ENCODE results near the gene CR2.
"Not testable (repeated sequence)": the region's sequence is repeated elsewhere in the genome, so short reads cannot be mapped to it uniquely, and the experiment has no call there.

CR2 gene

DNA sequence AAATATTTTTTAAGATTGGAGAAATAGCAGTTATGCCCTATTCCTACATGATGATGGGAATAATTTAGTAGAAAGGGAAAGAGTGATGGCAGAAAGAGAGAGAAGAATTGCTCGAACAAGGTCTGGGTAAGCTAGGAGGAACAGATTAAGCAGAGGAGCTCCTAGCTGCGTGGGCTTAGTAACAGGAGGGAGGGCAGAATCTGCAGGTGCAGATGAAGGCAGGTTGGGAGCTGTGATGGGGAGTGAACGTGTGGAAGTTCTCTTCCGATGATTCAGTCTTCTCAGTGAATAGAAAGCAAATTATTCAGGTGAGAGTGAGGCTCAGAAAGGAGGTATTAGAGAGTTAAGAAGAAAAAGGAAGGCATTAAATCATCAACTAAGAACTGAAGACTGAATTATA lies 33.5 kb downstream of the CR2 start:
- H3K27me3 ChIP-seq (ENCODE audit: insufficient read depth, low read length): no peaks in the 10 kb centered on the region
- no peak overlapping the region for H3K9ac ChIP-seq (ENCODE audit: low read length)
- no peaks in the 10 kb centered on the region for H4K20me1 ChIP-seq (ENCODE audit: insufficient read depth, low read length)
- TF ChIP-seq, protein P1, sequence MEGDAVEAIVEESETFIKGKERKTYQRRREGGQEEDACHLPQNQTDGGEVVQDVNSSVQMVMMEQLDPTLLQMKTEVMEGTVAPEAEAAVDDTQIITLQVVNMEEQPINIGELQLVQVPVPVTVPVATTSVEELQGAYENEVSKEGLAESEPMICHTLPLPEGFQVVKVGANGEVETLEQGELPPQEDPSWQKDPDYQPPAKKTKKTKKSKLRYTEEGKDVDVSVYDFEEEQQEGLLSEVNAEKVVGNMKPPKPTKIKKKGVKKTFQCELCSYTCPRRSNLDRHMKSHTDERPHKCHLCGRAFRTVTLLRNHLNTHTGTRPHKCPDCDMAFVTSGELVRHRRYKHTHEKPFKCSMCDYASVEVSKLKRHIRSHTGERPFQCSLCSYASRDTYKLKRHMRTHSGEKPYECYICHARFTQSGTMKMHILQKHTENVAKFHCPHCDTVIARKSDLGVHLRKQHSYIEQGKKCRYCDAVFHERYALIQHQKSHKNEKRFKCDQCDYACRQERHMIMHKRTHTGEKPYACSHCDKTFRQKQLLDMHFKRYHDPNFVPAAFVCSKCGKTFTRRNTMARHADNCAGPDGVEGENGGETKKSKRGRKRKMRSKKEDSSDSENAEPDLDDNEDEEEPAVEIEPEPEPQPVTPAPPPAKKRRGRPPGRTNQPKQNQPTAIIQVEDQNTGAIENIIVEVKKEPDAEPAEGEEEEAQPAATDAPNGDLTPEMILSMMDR (IDR thresholded peaks at IDR 0.05; ENCODE audit: low read length): no peak
- no peak for TF ChIP-seq EZH2 (IDR thresholded peaks at IDR 0.05; ENCODE audit: borderline replicate concordance, low read length)
- no peaks in the 10 kb centered on the region for H3K36me3 ChIP-seq (ENCODE audit: insufficient read depth, low read length)
- H3K9me2 ChIP-seq (ENCODE audit: low read depth, low read length): no peaks in the 10 kb centered on the region
- no peak overlapping the region for H2AFZ ChIP-seq (ENCODE audit: low read length)
- H3K9me3 ChIP-seq (ENCODE audit: low read length): no peaks in the 10 kb centered on the region
- H3K27ac ChIP-seq (ENCODE audit: low read depth, low read length, poor library complexity, severe bottlenecking): no peak overlapping the region
- H3K4me1 ChIP-seq (ENCODE audit: insufficient read depth, low read length, severe bottlenecking): no peaks in the 10 kb centered on the region
- no peak overlapping the region for H3K4me3 ChIP-seq (ENCODE audit: low read depth, low read length, poor library complexity, severe bottlenecking)
- H3F3A ChIP-seq (ENCODE audit: insufficient read depth, low read length): no peaks in the 10 kb centered on the region
- H3K79me2 ChIP-seq (ENCODE audit: insufficient read depth, low read length): no peaks in the 10 kb centered on the region
- no peak overlapping the region for H3K4me2 ChIP-seq (ENCODE audit: low read length)

DNA sequence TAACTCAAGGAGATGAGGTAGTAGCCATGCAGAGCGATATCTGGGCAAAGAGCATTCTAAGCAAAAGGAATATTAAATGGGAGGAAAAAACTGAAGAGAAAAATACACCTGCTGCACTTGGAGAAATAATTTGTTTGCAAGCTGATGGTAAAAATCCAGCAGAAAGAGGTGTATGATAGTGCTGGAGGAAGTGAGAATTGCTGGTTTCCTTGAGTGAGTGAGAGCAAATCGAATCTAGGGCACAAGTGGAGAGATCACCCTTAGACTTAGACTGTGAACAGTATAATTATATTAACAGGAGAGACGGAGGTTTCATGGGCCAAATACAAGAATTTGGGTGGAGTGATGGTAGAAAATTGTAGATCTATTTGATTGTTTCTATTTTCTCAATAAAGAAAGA lies 39.1 kb downstream of the CR2 start:
- TF ChIP-seq, protein P1 (IDR thresholded peaks at IDR 0.05; ENCODE audit: low read length): no peak
- no peak for TF ChIP-seq EZH2 (IDR thresholded peaks at IDR 0.05; ENCODE audit: borderline replicate concordance, low read length)

DNA sequence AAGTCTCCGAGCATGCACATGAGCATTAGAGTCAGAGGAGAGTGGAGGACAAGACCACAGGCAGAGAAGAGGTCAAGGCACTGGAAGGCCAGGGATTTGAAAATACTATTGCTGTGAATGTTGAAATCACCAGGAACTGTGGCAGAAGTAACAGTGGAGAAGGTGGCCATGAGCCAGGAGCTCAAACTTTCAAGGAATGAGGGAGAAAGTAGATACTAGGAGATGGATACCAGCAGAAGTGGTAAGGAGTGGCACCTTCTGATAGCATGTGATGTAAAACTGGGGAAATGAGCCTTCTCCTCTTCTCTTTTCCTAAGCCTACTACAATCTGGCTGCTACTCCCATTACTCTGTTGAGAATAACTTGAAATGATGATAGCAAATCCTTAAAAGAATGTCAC lies 40.0 kb downstream of the CR2 start:
- no peaks in the 10 kb centered on the region for H4K20me1 ChIP-seq (ENCODE audit: insufficient read depth, low read length)
- no peak overlapping the region for H3K9ac ChIP-seq (ENCODE audit: low read length)
- no peaks in the 10 kb centered on the region for H3K9me3 ChIP-seq (ENCODE audit: low read length)
- TF ChIP-seq, protein P1 (IDR thresholded peaks at IDR 0.05; ENCODE audit: low read length): no peak
- TF ChIP-seq EZH2 (IDR thresholded peaks at IDR 0.05; ENCODE audit: borderline replicate concordance, low read length): no peak
- no peak overlapping the region for H3K4me3 ChIP-seq (ENCODE audit: low read depth, low read length, poor library complexity, severe bottlenecking)
- H3K4me1 ChIP-seq (ENCODE audit: insufficient read depth, low read length, severe bottlenecking): no peaks in the 10 kb centered on the region
- H3F3A ChIP-seq (ENCODE audit: insufficient read depth, low read length): no peaks in the 10 kb centered on the region
- no peaks in the 10 kb centered on the region for H3K36me3 ChIP-seq (ENCODE audit: insufficient read depth, low read length)
- no peaks in the 10 kb centered on the region for H3K79me2 ChIP-seq (ENCODE audit: insufficient read depth, low read length)
- no peaks in the 10 kb centered on the region for H3K9me2 ChIP-seq (ENCODE audit: low read depth, low read length)
- H3K27me3 ChIP-seq (ENCODE audit: insufficient read depth, low read length): no peaks in the 10 kb centered on the region
- H3K27ac ChIP-seq (ENCODE audit: low read depth, low read length, poor library complexity, severe bottlenecking): no peak overlapping the region
- no peak overlapping the region for H2AFZ ChIP-seq (ENCODE audit: low read length)
- no peak overlapping the region for H3K4me2 ChIP-seq (ENCODE audit: low read length)

More for the DNA sequence above, 39.1 kb downstream of the CR2 start:
- Histone ChIP-seq H3K9me3 (ENCODE audit: low read length) (no peaks in the 10 kb centered on the region), H3K4me1 (ENCODE audit: insufficient read depth, low read length, severe bottlenecking) (no peaks in the 10 kb centered on the region), H3K27ac (ENCODE audit: low read depth, low read length, poor library complexity, severe bottlenecking) (no peak overlapping the region), H3K36me3 (ENCODE audit: insufficient read depth, low read length) (no peaks in the 10 kb centered on the region), H3K4me3 (ENCODE audit: low read depth, low read length, poor library complexity, severe bottlenecking) (no peak overlapping the region), H2AFZ (ENCODE audit: low read length) (no peak overlapping the region), H3K9me2 (ENCODE audit: low read depth, low read length) (no peaks in the 10 kb centered on the region), H4K20me1 (ENCODE audit: insufficient read depth, low read length) (no peaks in the 10 kb centered on the region), H3K9ac (ENCODE audit: low read length) (no peak overlapping the region), H3K79me2 (ENCODE audit: insufficient read depth, low read length) (no peaks in the 10 kb centered on the region), H3K4me2 (ENCODE audit: low read length) (no peak overlapping the region), H3F3A (ENCODE audit: insufficient read depth, low read length) (no peaks in the 10 kb centered on the region), H3K27me3 (ENCODE audit: insufficient read depth, low read length) (no peaks in the 10 kb centered on the region)

DNA sequence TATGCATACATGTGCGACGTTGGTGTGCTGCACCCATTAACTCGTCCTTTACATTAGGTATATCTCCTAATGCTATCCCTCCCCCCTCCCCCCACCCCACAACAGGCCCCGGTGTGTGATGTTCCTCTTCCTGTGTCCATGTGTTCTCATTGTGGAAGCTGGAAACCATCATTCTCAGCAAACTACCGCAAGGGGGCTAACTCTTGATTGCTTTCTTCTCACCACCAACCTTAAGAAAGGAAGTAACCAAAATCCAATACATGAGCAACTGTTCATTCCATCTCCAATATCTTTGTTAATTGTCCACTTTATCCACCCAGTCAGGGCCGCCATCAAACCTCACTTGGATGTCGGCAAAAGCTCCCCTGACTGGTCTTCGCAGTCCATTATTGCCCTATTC lies 41.2 kb downstream of the CR2 start:
- not testable (repeated sequence) for H3K27me3 ChIP-seq (ENCODE audit: insufficient read depth, low read length); H3K9me3 ChIP-seq (ENCODE audit: low read length); H3K9ac ChIP-seq (ENCODE audit: low read length); H3K36me3 ChIP-seq (ENCODE audit: insufficient read depth, low read length); H3K27ac ChIP-seq (ENCODE audit: low read depth, low read length, poor library complexity, severe bottlenecking); H2AFZ ChIP-seq (ENCODE audit: low read length); H3K4me3 ChIP-seq (ENCODE audit: low read depth, low read length, poor library complexity, severe bottlenecking); H3K4me2 ChIP-seq (ENCODE audit: low read length); H4K20me1 ChIP-seq (ENCODE audit: insufficient read depth, low read length); H3K9me2 ChIP-seq (ENCODE audit: low read depth, low read length); H3K4me1 ChIP-seq (ENCODE audit: insufficient read depth, low read length, severe bottlenecking); H3K79me2 ChIP-seq (ENCODE audit: insufficient read depth, low read length); H3F3A ChIP-seq (ENCODE audit: insufficient read depth, low read length)
